ENCODE measurements around the gene SNCB. TPM values are rescaled to one million over a fixed set of nuclear protein-coding genes. Genes with fewer than 3 reads are reported as not detected.

Gene SNCB
- polyA plus RNA-seq, 10 donors: 0.15 TPM; not detected in 9

GRCh38 chr5:176644878-176645670 lies 14.7 kb upstream of the SNCB start:
- no peak for DNase-seq

GRCh38 chr5:176644294-176644693 lies 14.0 kb upstream of the SNCB start:
- no peak for DNase-seq

- DNase-seq: no peak
Observed at GRCh38 chr5:176643491-176644219, 13.3 kb upstream of the SNCB start.

- DNase-seq: no peak
Observed at GRCh38 chr5:176642675-176643490, 12.5 kb upstream of the SNCB start.

- DNase-seq: no peak
Observed at GRCh38 chr5:176640616-176641015, 10.3 kb upstream of the SNCB start.

GRCh38 chr5:176639981-176640380 lies 9.6 kb upstream of the SNCB start:
- DNase-seq: peak in 2 of 3 donors; percentile 20 to 53

GRCh38 chr5:176639208-176639607 lies 8.9 kb upstream of the SNCB start:
- no peak for DNase-seq

DNA sequence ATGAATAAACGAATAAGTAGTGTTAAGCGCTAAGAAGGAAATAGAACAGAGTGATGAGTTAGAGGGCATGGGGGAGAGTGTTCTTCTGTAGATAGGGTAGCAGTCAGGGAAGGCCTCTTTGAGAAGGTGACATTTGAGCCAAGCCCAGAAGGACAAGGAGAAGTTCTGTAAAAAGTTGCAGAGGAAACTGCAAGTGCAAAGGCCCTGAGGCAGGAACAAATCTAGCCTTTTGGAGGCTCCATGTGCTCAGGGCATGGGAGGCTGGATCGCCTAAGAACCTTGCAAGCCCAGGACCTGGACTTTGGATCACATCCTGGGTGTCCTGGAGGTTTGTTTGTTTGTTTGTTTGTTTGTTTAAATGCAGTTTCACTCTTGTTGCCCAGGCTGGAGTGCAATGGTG lies 8.1 kb upstream of the SNCB start:
- DNase-seq: no peak

DNA sequence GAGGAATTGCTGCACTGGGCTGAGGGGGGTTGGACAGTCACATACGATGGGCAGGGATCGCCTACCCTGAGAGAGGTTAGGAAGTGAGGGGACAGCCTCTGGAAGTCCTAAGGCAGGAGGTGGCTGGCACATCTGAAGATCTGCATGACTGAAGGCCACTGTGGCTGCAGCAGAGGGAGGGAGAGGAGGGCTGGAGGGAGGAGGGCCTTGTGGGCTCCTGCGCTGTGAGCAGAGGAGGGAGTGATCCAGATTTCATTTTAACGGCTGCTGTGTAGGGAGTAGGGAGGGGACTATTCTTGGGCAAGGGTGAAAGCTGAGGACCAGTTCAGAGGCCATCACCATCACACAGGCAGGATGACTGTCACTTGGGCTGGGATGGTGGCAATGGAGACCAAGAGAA lies 7.2 kb upstream of the SNCB start:
- DNase-seq: no peak

DNA sequence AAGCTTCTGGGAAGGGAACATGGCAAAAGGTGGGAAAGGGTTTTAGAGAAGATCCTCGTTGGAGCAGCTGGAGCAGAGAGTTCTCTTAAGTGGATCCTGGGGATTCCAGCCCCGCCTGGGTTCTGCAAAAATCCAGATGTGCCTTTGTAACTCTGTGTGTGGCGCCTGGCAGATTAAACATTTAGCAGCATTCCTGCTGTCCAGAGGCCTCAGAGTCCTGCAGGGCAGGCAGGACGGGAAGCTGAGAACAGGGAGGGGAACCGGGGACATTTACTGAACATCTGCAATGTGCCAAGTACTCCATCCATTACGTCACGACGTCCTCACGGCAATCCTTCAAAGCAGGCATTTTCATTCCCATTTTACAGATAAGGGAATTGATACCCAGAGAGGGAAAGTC lies 6.1 kb upstream of the SNCB start:
- DNase-seq: no peak

DNA sequence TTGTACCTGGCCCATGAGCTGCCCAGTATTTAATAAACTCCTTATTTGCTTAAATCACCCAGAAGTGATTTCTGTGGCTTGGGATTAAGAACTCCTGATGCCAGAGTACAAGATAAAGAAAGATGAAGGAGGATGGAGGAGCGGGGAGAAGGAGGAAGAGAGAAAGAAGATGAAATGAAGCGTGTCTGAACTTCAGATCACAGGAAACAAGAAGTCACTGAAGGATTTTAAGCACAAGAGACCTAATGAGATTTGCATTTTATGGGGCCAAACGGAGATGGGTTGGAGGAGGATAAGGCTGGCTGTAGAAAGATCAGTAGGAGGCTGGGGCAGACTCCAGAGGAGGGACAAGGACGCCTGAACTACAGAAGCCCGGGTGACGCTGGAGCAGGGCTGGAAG lies 3.3 kb upstream of the SNCB start:
- no peak for DNase-seq

DNA sequence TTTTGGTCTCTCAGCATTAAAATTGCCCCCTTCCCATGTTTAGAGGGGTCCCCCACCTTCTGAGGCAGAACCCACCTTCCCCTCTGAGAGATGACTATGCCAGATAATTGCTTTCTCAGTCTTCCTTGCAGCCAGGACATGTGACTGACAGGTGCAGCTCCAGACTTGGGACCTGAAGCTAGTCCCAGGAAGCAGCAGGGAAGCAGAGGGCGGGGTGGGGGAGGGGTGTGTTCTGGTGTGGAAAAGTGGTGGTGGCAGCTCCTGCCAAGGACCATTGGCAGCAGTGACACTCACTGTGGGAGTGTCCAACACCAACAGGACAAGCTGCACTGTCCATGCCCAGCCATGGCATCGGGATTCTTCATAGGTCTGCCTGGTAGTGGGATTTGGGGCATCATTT lies 2.4 kb upstream of the SNCB start:
- no peak for DNase-seq

- DNase-seq: no peak
Observed at GRCh38 chr5:176631383-176632200, 1.3 kb upstream of the SNCB start.

- DNase-seq: no peak
Observed at GRCh38 chr5:176630681-176631222, 418 bp upstream of the SNCB start.

GRCh38 chr5:176629317-176629852 lies 949 bp downstream of the SNCB start:
- DNase-seq: no peak

DNA sequence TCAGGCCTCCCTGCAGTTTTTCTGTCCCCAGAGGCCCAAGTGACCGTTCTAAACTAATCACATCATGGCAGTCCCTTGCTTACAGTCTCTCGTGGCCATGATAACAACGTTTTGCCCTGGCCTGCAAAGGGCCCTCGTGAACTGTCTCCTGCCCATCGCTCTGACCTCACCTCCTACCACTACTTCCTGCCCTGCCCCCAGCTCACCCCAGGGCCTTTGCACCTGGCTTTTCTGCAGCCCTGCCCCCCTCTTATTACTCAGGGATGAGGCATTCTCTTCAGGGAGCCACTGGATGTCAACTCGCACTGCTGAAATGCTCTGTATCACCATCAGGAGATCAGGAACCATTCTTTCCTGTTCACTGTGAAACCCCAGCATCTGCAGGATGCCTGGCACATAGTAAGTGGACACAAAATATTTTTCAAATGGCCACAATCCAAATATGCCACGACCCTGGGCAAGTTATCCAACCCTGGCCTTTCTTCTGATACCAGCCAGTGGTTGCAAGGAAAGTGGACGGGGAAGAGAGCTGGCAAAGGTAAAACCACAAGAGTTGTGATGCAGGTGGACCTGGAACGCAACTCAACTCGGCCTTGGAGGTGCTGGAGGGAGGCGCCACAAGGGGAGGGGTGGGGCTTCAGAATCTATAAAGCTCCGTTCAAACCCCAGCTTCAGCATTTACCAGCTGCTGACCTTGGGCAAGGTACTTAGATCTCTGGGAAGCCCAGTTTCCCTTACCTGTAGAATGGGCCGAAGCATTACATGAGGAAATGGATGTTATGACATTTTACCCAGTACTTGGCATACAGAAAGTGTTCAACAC lies 1.7 kb downstream of the SNCB start:
- DNase-seq: no peak

GRCh38 chr5:176627582-176627981 lies 2.8 kb downstream of the SNCB start:
- DNase-seq: no peak

- DNase-seq: no peak
Observed at GRCh38 chr5:176626876-176627236, 3.5 kb downstream of the SNCB start.

- DNase-seq: no peak
Observed at GRCh38 chr5:176625966-176626875, 4.1 kb downstream of the SNCB start.

All from muscle of back (tissue), 11 donors.